H1 (cell line): Measurements from ENCODE around the gene SLC25A21.

Source experiments
- CBX5 ChIP-seq: fragments of 300-800, 300-1000 bp; sonication (generic); IDR thresholded peaks from 2 replicates; pipeline ENCODE4 v1.7.1; 2016; ENCODE audit warnings: antibody characterized with exemption, low read length, low read depth
- FOSL1 ChIP-seq: IDR thresholded peaks from 2 replicates; pipeline ENCODE4 v1.6.1; 2011; ENCODE audit warnings: mild to moderate bottlenecking, low read depth, low read length, moderate library complexity; ENCODE audit not compliant: insufficient read depth
- GABPA ChIP-seq: IDR thresholded peaks from 2 replicates; pipeline ENCODE4 v1.6.1; 2011; ENCODE audit warnings: mild to moderate bottlenecking, low read length, moderate library complexity, borderline replicate concordance; ENCODE audit not compliant: insufficient read depth
- JUND ChIP-seq: IDR thresholded peaks from 2 replicates; pipeline ENCODE4 v1.6.1; 2011; ENCODE audit warnings: mild to moderate bottlenecking, improper control_type of control experiment, low read length
- POLR2A ChIP-seq, 2 experiments: IDR thresholded peaks; 1 replicate in 1 of 2; 2 replicates in 1 of 2; pipeline ENCODE4 v1.6.1; 2011; ENCODE audit warnings: low read depth in 2 of 2, low read length in 2 of 2, mild to moderate bottlenecking in 2 of 2; ENCODE audit errors: control extremely low read depth in 1 of 2
- SIN3A ChIP-seq, 2 experiments: IDR thresholded peaks in 1 of 2; conservative IDR thresholded peaks in 1 of 2; 2 replicates each; pipeline ENCODE4 v1.6.1; 2011 to 2012; ENCODE audit warnings: low read length in 2 of 2, improper control_type of control experiment in 1 of 2, low read depth in 1 of 2, mild to moderate bottlenecking in 1 of 2
- TAF1 ChIP-seq: IDR thresholded peaks from 2 replicates; pipeline ENCODE4 v1.6.1; 2011; ENCODE audit warnings: mild to moderate bottlenecking, low read depth, low read length
- TF ChIP-seq, protein P1 (sequence below), 3 experiments: IDR thresholded peaks; 1 replicate in 2 of 3; 2 replicates in 1 of 3; pipeline versions ENCODE4 v1.5.1 to v1.6.1; 2011; ENCODE audit warnings: low read length in 3 of 3, mild to moderate bottlenecking in 3 of 3, inconsistent platforms in 2 of 3, low read depth in 1 of 3, moderate library complexity in 1 of 3; ENCODE audit not compliant: insufficient read depth in 1 of 3; ENCODE audit errors: control extremely low read depth in 1 of 3

DNA sequence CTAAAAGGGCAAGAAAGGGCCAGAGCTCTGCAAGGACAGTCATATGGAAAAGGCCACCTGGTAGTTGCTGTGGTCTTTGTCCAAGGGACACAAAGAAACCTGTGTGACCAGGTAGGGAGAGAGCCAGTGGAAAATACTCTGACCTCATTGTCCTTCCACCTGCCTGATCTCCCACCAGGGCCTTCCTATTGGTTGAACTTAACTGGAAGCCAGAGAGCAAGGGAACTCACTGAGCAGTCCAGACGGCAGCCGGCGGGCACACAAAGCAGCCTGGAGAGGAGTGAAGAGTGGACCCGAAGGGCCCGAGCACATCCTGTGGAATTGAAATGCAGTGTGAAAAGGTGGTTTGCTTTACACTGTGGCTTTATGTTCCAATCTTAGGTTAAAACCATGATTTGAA, 120.7 kb downstream of the SLC25A21 start:
- no peak for TF ChIP-seq POLR2A (IDR thresholded peaks at IDR 0.05; ENCODE audit: control extremely low read depth in 1 of 2, low read depth in 2 of 2, low read length in 2 of 2)
- TF ChIP-seq JUND = no peak
- no peak for TF ChIP-seq CBX5
- TF ChIP-seq, protein P1, sequence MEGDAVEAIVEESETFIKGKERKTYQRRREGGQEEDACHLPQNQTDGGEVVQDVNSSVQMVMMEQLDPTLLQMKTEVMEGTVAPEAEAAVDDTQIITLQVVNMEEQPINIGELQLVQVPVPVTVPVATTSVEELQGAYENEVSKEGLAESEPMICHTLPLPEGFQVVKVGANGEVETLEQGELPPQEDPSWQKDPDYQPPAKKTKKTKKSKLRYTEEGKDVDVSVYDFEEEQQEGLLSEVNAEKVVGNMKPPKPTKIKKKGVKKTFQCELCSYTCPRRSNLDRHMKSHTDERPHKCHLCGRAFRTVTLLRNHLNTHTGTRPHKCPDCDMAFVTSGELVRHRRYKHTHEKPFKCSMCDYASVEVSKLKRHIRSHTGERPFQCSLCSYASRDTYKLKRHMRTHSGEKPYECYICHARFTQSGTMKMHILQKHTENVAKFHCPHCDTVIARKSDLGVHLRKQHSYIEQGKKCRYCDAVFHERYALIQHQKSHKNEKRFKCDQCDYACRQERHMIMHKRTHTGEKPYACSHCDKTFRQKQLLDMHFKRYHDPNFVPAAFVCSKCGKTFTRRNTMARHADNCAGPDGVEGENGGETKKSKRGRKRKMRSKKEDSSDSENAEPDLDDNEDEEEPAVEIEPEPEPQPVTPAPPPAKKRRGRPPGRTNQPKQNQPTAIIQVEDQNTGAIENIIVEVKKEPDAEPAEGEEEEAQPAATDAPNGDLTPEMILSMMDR (IDR thresholded peaks at IDR 0.05; ENCODE audit: control extremely low read depth in 1 of 3, insufficient read depth in 1 of 3, low read depth in 1 of 3, low read length in 3 of 3) = no peak
- TF ChIP-seq GABPA = no peak
- no peak for TF ChIP-seq SIN3A (conservative IDR thresholded peaks at IDR 0.05 in 1 of 2, IDR thresholded peaks at IDR 0.05 in 1 of 2; ENCODE audit: low read depth in 1 of 2, low read length in 2 of 2)
- TF ChIP-seq TAF1 = no peak
- TF ChIP-seq FOSL1 = no peak
